Panc1 (cell line): ENCODE data around the gene CHP1. TPM values are rescaled to one million over a fixed set of nuclear protein-coding genes. Genes with fewer than 3 reads are reported as not detected.

Experiments used
- ATAC-seq: fragments of 200-7000 bp; cut with Tn5 transposase; 2 replicates; pipeline ENCODE4 v1.9.1; 2020; ENCODE audit warnings: mild to moderate bottlenecking, moderate library complexity
- BruUV-seq: library from RNA; stranded (reverse); fragments of 400-500 nt; replicated peaks from 2 replicates; lab custom pipeline; 2021; lab: Mats Ljungman, UMichigan
- CTCF ChIA-PET: fragments of 300-600 bp; sonication (Branson Sonifier 250); formaldehyde crosslinking; loops from one replicate; lab custom pipeline; 2022; ENCODE audit warnings: antibody characterized with exemption; lab: Charles Lee
- POLR2A ChIA-PET: fragments of 300-600 bp; sonication (Branson Sonifier 250); formaldehyde crosslinking; loops from one replicate; lab custom pipeline; 2022; ENCODE audit warnings: antibody characterized with exemption; lab: Charles Lee
- DNase-seq: peaks from one replicate; pipeline ENCODE4 v3.0.0-alpha.2; 2010; ENCODE audit warnings: low read depth, low spot score
- H3K27ac ChIP-seq: 2 replicates; pipeline ENCODE4 v1.5.1; 2011; ENCODE audit warnings: mild to moderate bottlenecking, low read length, inconsistent platforms
- H3K27me3 ChIP-seq: fragments of 200-500 bp; sonication (Bioruptor generic); 2 replicates; pipeline ENCODE4 v1.6.0; 2014; ENCODE audit warnings: low read length, inconsistent platforms; ENCODE audit not compliant: control insufficient read depth, insufficient read depth
- H3K36me3 ChIP-seq: fragments of 200-500 bp; sonication (Bioruptor generic); 2 replicates; pipeline ENCODE4 v1.5.1; 2014; ENCODE audit warnings: inconsistent platforms, mild to moderate bottlenecking, low read length, moderate library complexity; ENCODE audit not compliant: control insufficient read depth, insufficient read depth
- H3K4me1 ChIP-seq: 2 replicates; pipeline ENCODE4 v1.5.1; 2011; ENCODE audit warnings: inconsistent platforms, mild to moderate bottlenecking, low read length, moderate library complexity; ENCODE audit not compliant: control insufficient read depth, insufficient read depth
- H3K4me3 ChIP-seq, 2 experiments: 2 replicates each; pipeline ENCODE4 v1.5.1; 2011 to 2012; ENCODE audit warnings: low read depth in 2 of 2, low read length in 2 of 2, mild to moderate bottlenecking in 2 of 2, inconsistent platforms in 1 of 2, moderate library complexity in 1 of 2
- H3K9me3 ChIP-seq: fragments of 200-500 bp; sonication (Bioruptor generic); 2 replicates; pipeline ENCODE4 v1.5.1; 2014; ENCODE audit warnings: low read depth, mild to moderate bottlenecking, inconsistent platforms, low read length, moderate library complexity; ENCODE audit not compliant: control insufficient read depth, insufficient read depth
- CTCF ChIP-seq: fragments of 450-650 bp; IDR thresholded peaks from 2 replicates; pipeline ENCODE4 v1.5.1; 2017; ENCODE audit warnings: mild to moderate bottlenecking
- POLR2AphosphoS5 ChIP-seq: IDR thresholded peaks from 2 replicates; pipeline ENCODE4 v1.6.1; 2012; ENCODE audit warnings: mild to moderate bottlenecking, low read depth, low read length, moderate library complexity
- REST ChIP-seq, 2 experiments: IDR thresholded peaks; 2 replicates each; pipeline ENCODE4 v1.6.1; 2011 to 2012; ENCODE audit warnings: low read depth in 2 of 2, control low read depth in 1 of 2, low read length in 1 of 2, mild to moderate bottlenecking in 1 of 2, moderate library complexity in 1 of 2; ENCODE audit not compliant: insufficient read depth in 1 of 2
- SIN3A ChIP-seq: IDR thresholded peaks from 2 replicates; pipeline ENCODE4 v1.6.1; 2012; ENCODE audit warnings: low read depth, mild to moderate bottlenecking, low read length, moderate library complexity, borderline replicate concordance; ENCODE audit not compliant: insufficient read depth
- TCF7L2 ChIP-seq: IDR thresholded peaks from 2 replicates; pipeline ENCODE4 v1.6.1; 2011; ENCODE audit warnings: mild to moderate bottlenecking, low read depth, low read length, inconsistent platforms
- in situ Hi-C: cut with HindIII; loops from 2 replicates; pipeline ENCODE4 v1.10.0; 2016; ENCODE audit warnings: low sequenced_read_pairs, low pct_unique_long_range_greater_than_20kb
- intact Hi-C: fragments of 100-400 bp; cut with micrococcal nuclease; formaldehyde crosslinking; loops from one replicate; pipeline ENCODE4 v1.10.0; 2022; ENCODE audit not compliant: unreplicated experiment
- total RNA-seq: library from RNA; stranded (reverse); gene quantifications from one replicate; pipeline ENCODE4 v1.2.1, GENCODE V29; 2021; ENCODE audit not compliant: unreplicated experiment

The CHP1 gene
- total RNA-seq, 1 experiment from 2014 or later: 123 TPM

GRCh38 chr15:41276831-41277230 is 45.8 kb downstream of the CHP1 start:
- in situ Hi-C loops (no loop called here), intact Hi-C loops (no loop called here)
- Histone ChIP-seq H3K4me3 (no peak overlapping the region), H3K27ac (no peak overlapping the region), H3K9me3 (no peaks in the 10 kb centered on the region), H3K27me3 (no peaks in the 10 kb centered on the region), H3K4me1 (no peaks in the 10 kb centered on the region), H3K36me3 (no peaks in the 10 kb centered on the region)
- ChIA-PET CTCF (no interaction called here), POLR2A (interaction anchor here (0.5 kb wide), 1 partner anchor 10 kb away, joined by 5 read pairs; no protein-coding TSS in a partner anchor)
- TF ChIP-seq SIN3A (no peak), POLR2AphosphoS5 (no peak), CTCF (no peak), REST (IDR thresholded peaks at IDR 0.05; ENCODE audit: insufficient read depth in 1 of 2, low read depth in 2 of 2, low read length in 1 of 2) (no peak), TCF7L2 (no peak)
- BruUV-seq: no TSS peak
- DNase-seq (no peak), ATAC-seq (no peak)

- DNase-seq: no peak
- ChIA-PET POLR2A (no interaction called here), CTCF (no interaction called here)
- H3K9me3 ChIP-seq: no peaks in the 10 kb centered on the region
- H3K27ac ChIP-seq: no peak overlapping the region
- H3K4me3 ChIP-seq: no peak overlapping the region
- BruUV-seq: no TSS peak
- TF ChIP-seq REST (IDR thresholded peaks at IDR 0.05; ENCODE audit: insufficient read depth in 1 of 2, low read depth in 2 of 2, low read length in 1 of 2): no peak
- no peak for TF ChIP-seq POLR2AphosphoS5
- H3K27me3 ChIP-seq: no peaks in the 10 kb centered on the region
- ATAC-seq: no peak
- H3K4me1 ChIP-seq: peaks cover 2% of the 10 kb centered on the region; the same call in 1 of the 2 replicates
- intact Hi-C loops: no loop called here
- no peaks in the 10 kb centered on the region for H3K36me3 ChIP-seq
- in situ Hi-C loops: no loop called here
These were observed 47.3 kb downstream of the CHP1 start for GRCh38 chr15:41278319-41278718.
